Right forelimb (tissue), 1 donor: ENCODE data around the gene COL25A1.
"Not testable (repeated sequence)": the region's sequence is repeated elsewhere in the genome, so short reads cannot be mapped to it uniquely, and the experiment has no call there.

ENCODE experiments used
- DNase-seq: peaks from one replicate; pipeline ENCODE4 v3.0.0-alpha.2; 2018

COL25A1 gene

DNA sequence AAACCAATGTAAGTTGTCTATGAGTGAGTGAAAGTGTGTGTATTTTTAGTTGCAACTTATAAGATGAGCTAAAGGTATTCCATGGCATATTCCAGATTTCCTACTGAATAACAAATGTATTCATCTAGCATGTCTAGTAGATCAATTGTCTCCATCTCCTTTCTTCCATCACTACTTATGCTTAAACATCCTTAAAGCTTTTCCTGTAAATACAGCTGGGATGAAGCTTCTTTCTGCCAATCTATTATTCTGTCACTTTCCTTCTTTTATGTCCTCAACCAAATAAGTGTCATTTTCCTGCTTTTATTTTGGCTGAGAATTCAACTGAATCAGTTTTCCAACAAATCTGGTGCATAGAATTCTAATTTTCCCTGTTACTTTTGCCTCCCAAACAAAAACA is 136.3 kb downstream of the COL25A1 start:
- DNase-seq = no peak

- DNase-seq = no peak
Observed at GRCh38 chr4:109164011-109164410, 138.4 kb downstream of the COL25A1 start.

DNA sequence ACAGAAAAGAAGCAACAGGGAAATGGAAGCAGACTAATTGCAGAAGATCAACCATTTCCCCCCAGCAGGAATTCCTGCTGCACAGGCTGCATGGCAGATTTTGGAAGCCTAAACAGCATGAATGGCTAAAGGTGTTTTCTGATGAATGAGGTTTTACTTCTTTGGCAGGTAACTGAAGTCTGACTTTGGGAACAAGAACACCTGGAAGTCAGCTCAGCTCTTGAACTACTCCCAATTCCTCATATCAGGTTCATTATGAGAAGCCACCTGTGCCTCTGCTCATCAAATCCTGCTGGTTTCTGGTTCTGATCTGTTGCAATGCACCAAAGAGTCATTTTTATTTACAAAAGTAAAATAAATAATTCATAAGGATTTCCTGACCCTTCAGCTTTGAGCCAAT is 139.0 kb downstream of the COL25A1 start:
- DNase-seq = no peak

DNA sequence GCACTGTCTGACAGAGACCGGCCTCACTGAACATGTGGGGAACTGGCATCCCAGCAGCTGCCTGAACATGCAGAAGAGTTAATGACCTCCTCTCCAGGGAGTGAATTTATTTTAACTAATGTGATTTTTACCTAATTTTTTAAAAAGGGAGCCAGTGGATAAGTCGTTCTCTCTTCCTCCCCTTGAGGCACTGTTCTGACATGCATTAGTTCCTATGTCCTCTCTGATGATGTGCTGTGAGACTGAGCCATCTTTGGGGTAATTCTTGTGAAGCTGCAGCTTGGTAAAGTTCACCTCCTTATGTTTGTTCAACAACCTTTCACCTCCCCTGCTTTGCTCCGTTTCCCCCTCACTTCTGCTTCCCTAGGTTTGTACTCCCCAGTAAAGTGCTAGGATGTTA is 139.7 kb downstream of the COL25A1 start:
- no peak for DNase-seq

- DNase-seq = no peak
Observed at GRCh38 chr4:109160494-109160893, 142.0 kb downstream of the COL25A1 start.

GRCh38 chr4:109157696-109158095 is 144.8 kb downstream of the COL25A1 start:
- DNase-seq = no peak

GRCh38 chr4:109157205-109157604 is 145.3 kb downstream of the COL25A1 start:
- no peak for DNase-seq

- no peak for DNase-seq
Observed at GRCh38 chr4:109156356-109156755, 146.1 kb downstream of the COL25A1 start.

DNA sequence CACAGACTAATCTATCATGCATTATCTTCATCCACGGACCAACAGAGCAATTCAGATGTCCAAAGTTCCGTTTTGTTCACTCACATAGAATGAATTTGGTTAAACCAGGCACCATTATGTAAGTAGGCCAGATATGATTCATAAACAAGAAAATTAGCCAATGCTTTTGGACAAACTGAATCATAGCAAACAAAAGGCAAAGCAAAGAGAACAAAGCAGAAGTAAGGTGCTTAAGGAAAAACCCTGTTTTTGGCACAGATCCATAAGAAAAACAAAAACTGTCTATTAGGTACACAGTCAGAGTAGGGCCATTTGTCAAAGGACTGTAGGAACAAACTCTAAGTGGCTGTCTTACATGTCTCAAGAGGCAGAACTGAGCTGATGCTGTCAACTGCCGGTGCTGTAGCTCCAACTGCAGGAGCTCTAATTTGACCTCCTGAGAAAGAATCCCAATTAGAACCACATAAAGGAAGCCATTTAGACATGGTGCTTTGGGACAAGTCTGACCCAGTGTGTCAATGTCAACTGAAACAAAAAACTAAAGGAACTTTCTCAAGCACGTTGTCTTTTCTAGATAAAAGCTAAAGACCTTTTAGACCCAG is 146.7 kb downstream of the COL25A1 start:
- DNase-seq = no peak

GRCh38 chr4:109155084-109155483 is 147.4 kb downstream of the COL25A1 start:
- no peak for DNase-seq

DNA sequence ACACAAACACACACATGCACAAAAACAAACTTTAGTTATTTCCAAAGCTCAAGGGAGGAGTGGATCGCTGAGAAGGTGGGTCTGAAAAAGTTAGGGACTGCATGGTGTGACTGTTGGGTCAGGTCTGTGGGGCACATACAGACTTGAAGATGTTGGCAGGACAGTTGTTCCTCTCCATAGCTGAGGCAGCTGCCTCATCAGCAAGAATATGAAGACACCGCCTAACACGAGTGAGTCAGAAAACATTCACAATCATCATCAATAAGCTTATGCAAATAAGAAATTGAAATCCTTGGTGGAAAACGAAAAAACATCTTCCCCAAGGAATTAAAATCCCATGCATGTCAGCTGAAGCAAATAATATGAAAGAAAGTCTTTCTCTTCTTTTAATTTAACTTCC is 148.0 kb downstream of the COL25A1 start:
- DNase-seq = no peak

DNA sequence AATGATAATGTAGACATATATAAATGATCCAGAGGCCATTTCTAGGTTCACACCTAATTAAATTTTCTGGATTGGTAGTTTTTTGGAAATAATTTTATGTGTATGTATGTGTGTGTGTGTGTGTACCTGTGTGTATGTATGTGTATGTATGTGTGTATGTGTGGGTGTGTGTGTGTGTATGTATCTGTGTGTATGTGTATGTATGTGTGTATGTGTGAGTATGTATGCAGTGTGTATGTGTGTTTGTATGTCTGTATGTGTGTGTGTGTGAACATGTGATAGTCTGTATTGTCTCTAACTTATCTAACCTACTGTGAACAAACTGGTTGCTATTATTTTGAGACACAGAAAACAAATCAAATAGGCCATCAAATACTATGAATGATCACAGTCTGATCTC is 152.6 kb downstream of the COL25A1 start:
- DNase-seq = no peak

GRCh38 chr4:109148577-109149075 is 153.8 kb downstream of the COL25A1 start:
- DNase-seq = no peak

DNA sequence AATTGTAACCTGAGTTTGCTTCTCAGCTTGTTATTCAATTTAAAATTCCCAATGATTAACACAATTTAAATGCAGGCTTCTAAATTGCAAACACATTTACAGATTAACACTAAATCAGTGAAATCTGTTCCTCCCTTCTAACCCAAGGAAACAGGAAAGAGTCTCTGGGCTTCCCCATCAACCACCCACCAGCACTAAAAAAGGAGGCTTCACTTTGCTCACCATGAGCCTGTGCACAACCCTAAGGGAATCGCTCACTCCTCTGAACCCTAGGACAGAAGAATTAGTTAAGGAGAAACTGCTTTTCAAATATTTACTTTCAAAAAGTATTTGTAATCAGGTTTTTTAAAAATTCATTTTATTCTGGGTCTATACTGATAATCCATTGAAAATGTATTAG is 155.3 kb downstream of the COL25A1 start:
- no peak for DNase-seq

DNA sequence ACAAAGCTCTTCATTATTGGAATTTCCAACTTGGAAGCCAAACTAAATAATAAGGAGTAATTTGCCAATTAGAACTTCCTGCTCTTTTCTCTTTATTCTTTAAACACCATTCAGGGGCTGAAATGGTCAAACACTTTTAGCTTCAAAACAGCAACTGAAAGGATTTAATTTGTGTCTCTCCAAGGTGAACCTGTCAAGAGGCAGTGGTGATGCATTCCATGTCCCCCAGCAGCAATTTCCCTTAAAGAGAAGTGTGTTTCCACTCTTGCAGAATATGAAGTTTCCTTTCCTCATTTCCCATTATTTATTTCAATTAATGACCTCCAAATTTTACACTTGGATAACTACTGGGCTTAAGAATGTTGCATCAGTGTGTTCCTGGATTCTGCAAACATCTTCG is 156.0 kb downstream of the COL25A1 start:
- no peak for DNase-seq

DNA sequence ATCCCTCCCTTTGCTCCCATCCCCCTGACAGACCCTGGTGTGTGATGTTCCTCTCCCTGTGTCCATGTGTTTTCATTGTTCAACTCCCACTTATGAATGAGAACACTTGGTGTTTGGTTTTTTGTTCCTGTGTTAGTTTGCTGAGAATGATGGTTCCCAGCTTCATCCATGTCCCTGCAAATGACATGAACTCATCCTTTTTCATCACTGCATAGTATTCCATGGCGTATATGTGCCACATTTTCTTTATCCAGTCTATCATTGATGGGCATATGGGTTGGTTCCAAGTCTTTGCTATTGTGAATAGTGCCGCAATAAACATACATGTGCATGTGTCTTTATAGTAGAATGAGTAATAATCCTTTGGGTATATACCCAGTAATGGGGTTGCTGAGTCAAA is 164.3 kb downstream of the COL25A1 start:
- DNase-seq = not testable (repeated sequence)

DNA sequence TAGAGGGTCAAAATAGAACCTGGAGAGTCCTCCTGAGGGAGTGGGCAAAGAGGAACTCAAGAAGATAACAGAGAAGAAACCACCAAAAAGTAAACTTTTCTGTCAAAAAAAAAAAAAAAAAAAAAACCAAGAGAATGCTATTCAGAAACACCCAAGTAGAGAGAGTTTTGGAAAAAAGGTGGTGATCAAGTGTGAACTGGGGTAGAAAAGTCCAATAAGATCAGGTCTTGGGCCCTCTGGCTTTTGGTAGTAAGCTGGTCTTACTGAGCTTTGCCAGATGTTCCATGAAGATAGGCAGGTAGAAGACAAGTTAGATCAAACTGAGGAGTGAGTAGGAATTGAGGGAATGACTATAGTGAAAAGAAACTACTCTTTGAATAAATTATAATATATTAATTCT is 167.5 kb downstream of the COL25A1 start:
- no peak for DNase-seq

DNA sequence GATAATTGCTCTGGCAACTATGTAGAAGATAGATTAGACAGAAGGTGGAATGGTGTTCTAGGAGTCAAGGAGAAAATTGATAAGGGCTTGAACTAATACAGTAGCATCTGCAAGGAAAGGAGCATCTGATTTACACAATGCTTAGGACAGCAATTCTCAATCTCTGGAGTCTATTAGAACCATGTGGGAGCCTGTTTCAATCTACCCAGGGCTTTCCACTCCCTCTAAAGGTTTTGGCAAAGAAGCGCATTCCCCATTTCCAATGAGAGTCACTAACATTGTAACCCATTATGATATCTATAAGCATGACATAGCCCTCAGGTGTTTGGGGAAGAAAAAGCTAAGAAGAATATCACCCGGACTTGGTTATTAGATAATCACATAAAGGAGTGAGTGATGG is 168.2 kb downstream of the COL25A1 start:
- DNase-seq = no peak

DNA sequence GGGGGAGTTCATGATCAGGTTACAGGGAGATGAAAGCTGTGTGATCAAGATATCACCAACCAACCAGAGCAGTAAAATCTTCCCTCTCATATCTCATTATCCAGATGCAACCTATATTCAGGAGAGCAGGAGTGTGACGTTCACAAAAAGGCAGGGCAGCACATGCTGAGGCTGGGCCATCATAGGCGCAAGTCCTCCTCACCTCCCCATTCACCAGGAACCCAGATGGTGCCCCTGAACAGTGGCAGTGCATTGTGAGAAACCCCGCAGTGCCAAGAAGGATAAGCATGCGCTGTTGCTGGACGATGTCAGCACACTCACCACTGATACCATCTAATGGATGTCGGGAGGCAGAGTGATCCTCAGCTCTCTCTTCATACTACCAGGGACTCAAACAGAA is 170.9 kb downstream of the COL25A1 start:
- no peak for DNase-seq

- DNase-seq = no peak
Observed at GRCh38 chr4:109128589-109128988, 173.9 kb downstream of the COL25A1 start.

DNA sequence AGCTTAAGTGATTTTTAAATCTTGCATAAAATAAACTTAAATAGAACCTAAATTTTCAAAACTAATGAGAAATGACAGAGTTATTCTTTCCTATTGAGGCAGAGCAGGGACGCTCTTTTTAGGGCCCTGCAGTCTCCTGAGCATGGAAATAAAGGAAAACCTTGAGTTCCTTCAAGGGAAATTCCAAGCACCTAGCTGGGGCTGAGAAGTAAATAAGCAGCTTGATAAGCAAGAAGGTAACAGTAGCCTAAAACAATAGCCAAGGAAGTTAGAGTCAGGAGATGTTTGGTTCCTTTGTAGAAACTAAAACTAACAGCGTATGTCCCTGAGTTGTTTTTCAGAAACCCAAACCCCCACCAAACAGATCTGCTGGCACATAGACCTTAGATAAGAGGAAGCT is 174.6 kb downstream of the COL25A1 start:
- DNase-seq = no peak

GRCh38 chr4:109126856-109127255 is 175.6 kb downstream of the COL25A1 start:
- no peak for DNase-seq

DNA sequence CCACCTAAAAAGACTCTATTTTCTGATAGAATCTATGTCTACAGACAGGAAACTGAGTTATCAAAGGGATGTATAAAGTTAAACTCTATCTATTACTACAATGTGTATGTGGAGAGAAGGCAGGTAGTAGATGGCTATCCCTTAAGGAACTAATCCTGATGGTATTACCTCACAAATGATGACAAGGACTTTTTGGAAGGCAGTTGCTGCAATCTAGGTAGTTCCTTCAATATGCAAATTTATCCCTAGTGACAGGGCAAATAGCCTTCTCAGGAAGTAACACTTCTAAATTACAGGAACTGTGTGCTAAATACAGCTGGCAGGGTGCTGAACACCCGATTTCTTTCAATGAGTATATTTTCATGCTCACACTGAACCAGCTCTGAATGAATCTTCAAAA is 177.4 kb downstream of the COL25A1 start:
- DNase-seq = no peak

- DNase-seq = no peak
Observed at GRCh38 chr4:109123951-109124350, 178.5 kb downstream of the COL25A1 start.

- DNase-seq = no peak
Observed at GRCh38 chr4:109121561-109121960, 180.9 kb downstream of the COL25A1 start.

DNA sequence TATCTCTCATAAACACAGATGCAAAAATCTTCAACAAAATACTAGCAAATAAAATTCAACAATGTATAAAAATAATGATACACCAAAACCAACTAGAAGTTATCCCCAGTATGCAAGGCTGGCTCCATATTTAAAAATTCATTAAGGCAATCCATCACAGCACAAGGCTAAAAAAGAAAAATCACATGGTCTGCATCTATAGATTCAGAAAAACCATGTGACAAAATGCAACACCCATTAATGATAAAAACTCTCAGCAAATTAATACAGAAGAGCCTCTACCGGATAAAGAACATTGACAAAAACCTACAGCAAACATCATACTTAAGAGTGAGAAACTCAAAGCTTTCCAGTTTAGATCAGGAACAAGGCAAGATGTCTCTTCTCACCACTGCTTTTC is 182.6 kb downstream of the COL25A1 start:
- DNase-seq = no peak
